ENCODE results near the gene NTN1. TPM values are rescaled to one million over a fixed set of nuclear protein-coding genes. Genes with fewer than 3 reads are reported as not detected.
"Not testable (repeated sequence)": the region's sequence is repeated elsewhere in the genome, so short reads cannot be mapped to it uniquely, and the experiment has no call there.

The NTN1 gene
- polyA plus RNA-seq (2011; rRNA removed) (0.05 and 0.16 TPM in 2 replicates), polyA minus RNA-seq (2011; rRNA and poly(A)+ RNA removed) (0.09 and 0.18 TPM in 2 replicates)

DNA sequence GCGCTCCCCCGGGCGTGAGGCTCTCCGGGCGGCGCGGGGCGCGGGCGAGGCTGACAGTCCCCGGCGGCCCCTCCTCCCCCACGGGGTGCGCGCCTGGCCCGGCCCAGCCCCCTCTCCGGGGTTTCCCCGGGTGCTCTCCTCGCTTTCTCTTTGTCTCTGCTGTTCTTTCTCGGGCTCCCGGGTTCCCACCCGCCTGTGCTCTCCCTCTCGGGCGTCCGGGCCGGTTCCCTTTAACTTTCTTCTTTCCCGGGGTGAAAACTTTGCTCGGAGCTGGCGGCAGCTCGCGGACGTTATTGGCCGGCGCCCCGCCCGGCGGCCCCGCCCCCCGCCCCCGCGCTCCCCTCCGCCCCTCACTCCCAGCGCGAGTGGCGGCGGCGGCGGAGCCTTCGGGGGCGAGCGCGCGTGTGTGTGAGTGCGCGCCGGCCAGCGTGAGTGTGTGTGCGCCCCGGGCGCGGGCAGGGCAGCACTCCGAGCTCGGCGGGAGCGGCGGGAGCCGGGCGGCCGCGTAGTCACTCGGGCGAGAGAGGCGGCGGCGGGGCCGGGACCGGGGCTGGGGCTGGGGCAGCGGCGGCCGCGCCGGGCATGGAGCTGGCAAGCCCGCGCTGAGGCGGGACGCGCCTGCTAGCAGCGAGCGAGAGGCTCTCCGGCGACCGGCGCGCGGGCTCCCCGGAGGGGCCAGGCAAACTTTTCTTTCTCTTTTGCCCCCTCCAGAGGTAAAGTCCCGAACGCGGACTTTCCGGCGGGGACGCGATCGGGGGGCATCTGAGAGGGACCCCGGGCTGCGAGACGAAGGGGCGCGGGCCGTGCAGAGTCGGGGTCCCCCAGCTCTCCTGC lies at the start of gene NTN1:
Gene NTN1 (plus strand): TSS at position 353 of the 834 bp plus-strand sequence. CDS start 864 bp downstream, outside the sequence.
- TF ChIP-seq, protein P1, sequence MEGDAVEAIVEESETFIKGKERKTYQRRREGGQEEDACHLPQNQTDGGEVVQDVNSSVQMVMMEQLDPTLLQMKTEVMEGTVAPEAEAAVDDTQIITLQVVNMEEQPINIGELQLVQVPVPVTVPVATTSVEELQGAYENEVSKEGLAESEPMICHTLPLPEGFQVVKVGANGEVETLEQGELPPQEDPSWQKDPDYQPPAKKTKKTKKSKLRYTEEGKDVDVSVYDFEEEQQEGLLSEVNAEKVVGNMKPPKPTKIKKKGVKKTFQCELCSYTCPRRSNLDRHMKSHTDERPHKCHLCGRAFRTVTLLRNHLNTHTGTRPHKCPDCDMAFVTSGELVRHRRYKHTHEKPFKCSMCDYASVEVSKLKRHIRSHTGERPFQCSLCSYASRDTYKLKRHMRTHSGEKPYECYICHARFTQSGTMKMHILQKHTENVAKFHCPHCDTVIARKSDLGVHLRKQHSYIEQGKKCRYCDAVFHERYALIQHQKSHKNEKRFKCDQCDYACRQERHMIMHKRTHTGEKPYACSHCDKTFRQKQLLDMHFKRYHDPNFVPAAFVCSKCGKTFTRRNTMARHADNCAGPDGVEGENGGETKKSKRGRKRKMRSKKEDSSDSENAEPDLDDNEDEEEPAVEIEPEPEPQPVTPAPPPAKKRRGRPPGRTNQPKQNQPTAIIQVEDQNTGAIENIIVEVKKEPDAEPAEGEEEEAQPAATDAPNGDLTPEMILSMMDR (IDR thresholded peaks at IDR 0.05; ENCODE audit: low read depth, low read length), result no peak
- Histone ChIP-seq H3K9me3 (ENCODE audit: control insufficient read depth, insufficient read depth, low read length) (peaks cover 5% of the 10 kb centered on the region; the same call in 1 of the 2 replicates), H3K4me3 (ENCODE audit: low read depth, low read length) (peak within 1 kb of the TSS; percentile 48), H3K27ac (ENCODE audit: low read depth, low read length) (no peak within 1 kb of the TSS), H3K27me3 (ENCODE audit: control insufficient read depth, insufficient read depth, low read length) (peaks cover 37% of the 10 kb centered on the region)
- POLR2A ChIA-PET, result interaction anchor here (0.6 kb wide), 1 partner anchor 420 kb away, joined by 4 read pairs; no protein-coding TSS in a partner anchor
- CTCF ChIA-PET, result interaction anchor here (0.5 to 0.6 kb wide), 2 partner anchors 339 to 533 kb away, joined by 3 to 10 read pairs; no protein-coding TSS in a partner anchor
- no peak for DNase-seq (ENCODE audit: low read depth, low spot score)

DNA sequence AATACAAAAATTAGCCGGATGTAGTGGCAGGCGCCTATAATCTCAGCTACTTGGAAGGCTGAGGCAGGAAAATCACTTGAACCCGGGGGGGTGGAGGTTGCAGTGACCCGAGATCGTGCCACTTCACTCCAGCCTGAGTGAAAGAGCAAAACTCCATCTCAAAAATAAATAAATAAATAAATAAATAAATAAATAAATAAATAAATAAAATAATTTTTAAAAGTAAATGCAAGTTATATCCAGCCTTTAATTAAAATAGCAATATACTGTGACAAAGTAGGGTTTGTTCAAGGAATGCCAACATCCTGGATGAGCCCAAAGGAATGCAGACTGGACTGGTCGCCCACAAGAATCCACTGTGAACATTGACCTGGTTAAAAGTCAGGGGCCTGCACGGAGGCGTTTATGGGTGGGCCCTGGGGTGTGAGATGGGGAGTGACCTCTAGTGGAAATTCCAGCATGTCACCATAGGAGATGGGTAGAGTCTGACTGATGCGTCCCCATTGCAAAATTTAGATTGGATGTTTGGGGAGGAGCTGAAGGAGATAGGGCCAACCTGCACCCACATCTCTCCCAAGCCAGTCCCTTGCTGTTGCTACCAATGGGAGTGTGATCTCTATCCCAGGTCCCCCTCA lies 46.1 kb upstream of the NTN1 start:
- TF ChIP-seq, protein P1 (IDR thresholded peaks at IDR 0.05; ENCODE audit: low read depth, low read length), result no peak
- ChIA-PET CTCF (no interaction called here), POLR2A (no interaction called here)
- Histone ChIP-seq H3K9me3 (ENCODE audit: control insufficient read depth, insufficient read depth, low read length) (no peaks in the 10 kb centered on the region; the same call in 1 of the 2 replicates), H3K4me3 (ENCODE audit: low read depth, low read length) (no peak overlapping the region), H3K27ac (ENCODE audit: low read depth, low read length) (no peak overlapping the region), H3K27me3 (ENCODE audit: control insufficient read depth, insufficient read depth, low read length) (no peaks in the 10 kb centered on the region)
- no peak for DNase-seq (ENCODE audit: low read depth, low spot score)

DNA sequence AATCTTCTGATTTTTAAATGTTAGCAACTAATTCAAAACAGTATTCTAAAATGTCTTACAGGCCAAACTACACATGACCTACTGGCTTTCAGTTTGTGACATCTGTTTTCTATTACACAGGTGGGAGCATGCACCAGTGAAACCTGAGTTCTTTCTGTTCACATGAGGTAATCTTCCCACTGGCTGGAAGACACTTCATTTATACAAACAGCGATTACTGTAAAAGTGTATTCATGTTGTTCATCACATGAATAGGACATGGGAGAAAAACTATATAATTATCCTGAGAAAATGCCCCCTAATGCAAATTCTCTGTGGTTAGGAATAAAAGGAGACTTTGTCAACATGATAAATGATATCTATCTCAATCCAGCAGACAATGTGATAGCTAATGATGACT lies 44.7 kb upstream of the NTN1 start:
- Histone ChIP-seq H3K27ac (ENCODE audit: low read depth, low read length) (no peak overlapping the region), H3K9me3 (ENCODE audit: control insufficient read depth, insufficient read depth, low read length) (no peaks in the 10 kb centered on the region; the same call in 1 of the 2 replicates), H3K4me3 (ENCODE audit: low read depth, low read length) (no peak overlapping the region), H3K27me3 (ENCODE audit: control insufficient read depth, insufficient read depth, low read length) (no peaks in the 10 kb centered on the region)
- ChIA-PET POLR2A (no interaction called here), CTCF (no interaction called here)
- TF ChIP-seq, protein P1 (IDR thresholded peaks at IDR 0.05; ENCODE audit: low read depth, low read length), result no peak
- no peak for DNase-seq (ENCODE audit: low read depth, low spot score)

DNA sequence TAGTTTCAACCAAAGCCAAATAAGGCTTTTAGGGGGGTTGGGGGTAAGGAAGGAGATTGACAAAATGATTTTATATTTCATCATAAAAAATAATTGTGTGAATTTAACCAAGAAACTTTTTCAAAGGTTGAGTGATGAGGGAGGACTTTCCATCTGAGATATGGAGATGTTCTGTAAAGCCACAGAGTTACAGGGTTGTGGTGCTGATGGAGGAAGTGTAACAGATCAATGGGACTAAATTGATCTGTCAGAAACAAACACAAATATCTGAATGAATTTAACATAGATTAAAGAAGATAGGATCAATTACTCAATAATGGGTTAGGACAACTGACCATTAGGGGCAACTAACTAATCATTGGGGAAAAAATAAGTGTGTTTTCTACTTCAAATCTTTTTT lies 41.6 kb upstream of the NTN1 start:
- ChIA-PET POLR2A (interaction anchor here (0.7 kb wide), 1 partner anchor 177 kb away, joined by 7 read pairs; no protein-coding TSS in a partner anchor), CTCF (no interaction called here)
- Histone ChIP-seq H3K27ac (ENCODE audit: low read depth, low read length) (no peak overlapping the region), H3K27me3 (ENCODE audit: control insufficient read depth, insufficient read depth, low read length) (no peaks in the 10 kb centered on the region), H3K4me3 (ENCODE audit: low read depth, low read length) (no peak overlapping the region), H3K9me3 (ENCODE audit: control insufficient read depth, insufficient read depth, low read length) (no peaks in the 10 kb centered on the region; the same call in 1 of the 2 replicates)
- no peak for DNase-seq (ENCODE audit: low read depth, low spot score)
- TF ChIP-seq, protein P1 (IDR thresholded peaks at IDR 0.05; ENCODE audit: low read depth, low read length), result no peak

DNA sequence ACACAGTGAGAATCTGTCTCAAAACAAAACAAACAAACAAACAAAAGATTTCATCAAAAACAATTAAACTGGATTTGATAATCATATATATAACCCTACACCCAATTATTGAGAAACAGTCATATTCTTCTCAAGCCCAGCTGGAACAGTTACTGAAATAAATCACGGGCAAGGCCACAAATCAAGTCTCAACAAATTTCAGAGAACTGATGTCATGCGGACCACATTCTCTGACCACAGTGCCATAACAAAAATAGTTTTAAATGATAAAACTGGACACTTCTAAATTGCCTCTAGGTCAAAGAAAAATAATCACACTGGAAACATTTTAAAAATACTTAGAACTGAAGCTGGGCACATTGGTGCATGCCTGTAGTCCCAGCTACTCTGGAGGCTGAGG lies 39.9 kb upstream of the NTN1 start:
- H3K27me3 ChIP-seq (ENCODE audit: control insufficient read depth, insufficient read depth, low read length), result no peaks in the 10 kb centered on the region
- no peak overlapping the region for H3K4me3 ChIP-seq (ENCODE audit: low read depth, low read length)
- no peaks in the 10 kb centered on the region for H3K9me3 ChIP-seq (ENCODE audit: control insufficient read depth, insufficient read depth, low read length)
- CTCF ChIA-PET, result no interaction called here
- DNase-seq (ENCODE audit: low read depth, low spot score), result no peak
- no peak overlapping the region for H3K27ac ChIP-seq (ENCODE audit: low read depth, low read length)
- TF ChIP-seq, protein P1 (IDR thresholded peaks at IDR 0.05; ENCODE audit: low read depth, low read length), result no peak
- POLR2A ChIA-PET, result no interaction called here

DNA sequence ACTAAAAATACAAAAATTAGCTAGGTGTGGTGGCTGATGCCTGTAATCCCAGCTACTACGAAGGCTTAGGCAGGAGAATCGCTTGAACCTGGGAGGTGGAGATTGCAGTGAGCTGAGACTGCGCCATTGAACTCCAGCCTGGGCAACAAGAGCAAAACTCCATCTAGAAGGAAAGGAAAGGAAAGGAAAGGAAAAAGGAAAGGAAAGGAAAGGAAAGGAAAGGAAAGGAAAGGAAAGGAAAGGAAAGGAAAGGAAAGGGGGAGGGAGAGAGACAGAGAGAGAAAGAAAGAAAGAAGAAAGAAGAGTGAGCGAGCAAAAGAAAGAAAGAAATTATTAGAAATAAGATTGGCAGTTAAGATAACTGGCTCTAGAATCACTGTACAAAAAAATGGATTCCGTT lies 37.1 kb upstream of the NTN1 start:
- CTCF ChIA-PET, result interaction anchor here (1.7 kb wide), 1 partner anchor 14 kb away, joined by 6 read pairs; no protein-coding TSS in a partner anchor
- DNase-seq (ENCODE audit: low read depth, low spot score); H3K9me3 ChIP-seq (ENCODE audit: control insufficient read depth, insufficient read depth, low read length); POLR2A ChIA-PET; H3K27ac ChIP-seq (ENCODE audit: low read depth, low read length); H3K27me3 ChIP-seq (ENCODE audit: control insufficient read depth, insufficient read depth, low read length); H3K4me3 ChIP-seq (ENCODE audit: low read depth, low read length): not testable (repeated sequence)
